Spleen (tissue), 11 donors: ENCODE measurements around the gene NEDD4L. TPM values are rescaled to one million over a fixed set of nuclear protein-coding genes. Genes with fewer than 3 reads are reported as not detected.

ENCODE experiments used
- DNase-seq: peaks from one replicate; pipeline ENCODE4 v3.0.0-alpha.2; 2020
- H3K27ac ChIP-seq, 8 donors: fragments of 200-600 bp; sonication (generic) in 7 of 8; 1 replicate in 4 of 8; 2 replicates in 4 of 8; pipeline versions ENCODE4 v1.5.0 to v1.8.0; 2016 to 2021; ENCODE audit warnings: inconsistent platforms in 4 of 8, mild to moderate bottlenecking in 4 of 8, moderate library complexity in 1 of 8
- H3K27me3 ChIP-seq, 7 donors: fragments of 200-600 bp; sonication (generic) in 6 of 7; replicated peaks in 1 of 7; 1 replicate in 4 of 7; 2 replicates in 3 of 7; pipeline versions ENCODE4 v1.5.0 to v1.8.0; 2016 to 2021; ENCODE audit warnings: inconsistent platforms in 3 of 7, mild to moderate bottlenecking in 1 of 7
- H3K36me3 ChIP-seq, 6 donors: fragments of 200-600 bp; sonication (generic) in 5 of 6; 1 replicate in 4 of 6; 2 replicates in 2 of 6; pipeline versions ENCODE4 v1.5.0 to v1.8.0; 2016 to 2021; ENCODE audit warnings: inconsistent platforms in 2 of 6
- H3K4me1 ChIP-seq, 6 donors: fragments of 200-600 bp; sonication (generic) in 5 of 6; 1 replicate in 3 of 6; 2 replicates in 3 of 6; pipeline versions ENCODE4 v1.5.0 to v1.8.0; 2016 to 2021; ENCODE audit warnings: inconsistent platforms in 3 of 6
- H3K4me3 ChIP-seq, 8 donors: fragments of 200-600 bp; sonication (generic) in 7 of 8; 1 replicate in 4 of 8; 2 replicates in 4 of 8; pipeline versions ENCODE4 v1.5.0 to v1.8.0; 2016 to 2021; ENCODE audit warnings: inconsistent platforms in 4 of 8, mild to moderate bottlenecking in 4 of 8, moderate library complexity in 2 of 8
- H3K9me3 ChIP-seq, 8 donors: fragments of 200-600 bp; sonication (generic) in 7 of 8; 1 replicate in 4 of 8; 2 replicates in 4 of 8; pipeline versions ENCODE4 v1.5.0 to v1.8.0; 2016 to 2021; ENCODE audit warnings: inconsistent platforms in 4 of 8
- POLR2A ChIP-seq, 3 donors: fragments of 450-650 bp; IDR thresholded peaks; one replicate each; pipeline ENCODE4 v1.5.1; 2017; ENCODE audit warnings: antibody characterized with exemption in 3 of 3, mild to moderate bottlenecking in 1 of 3
- POLR2AphosphoS5 ChIP-seq, 3 donors: sonication (generic); formaldehyde crosslinking; IDR thresholded peaks; one replicate each; pipeline ENCODE4 v1.5.1; 2017; ENCODE audit warnings: antibody characterized with exemption in 3 of 3
- WGBS, 5 donors: extraction: QIAGEN DNeasy Blood & Tissue Kit in 3 of 5; methylation state at CpG; one replicate each; pipeline versions ENCODE4 v1.1.5 to v1.1.7; 2013 to 2018; 5-methylcytosine and 5-hydroxymethylcytosine counted together
- intact Hi-C: fragments of 100-400 bp; cut with DNase I; formaldehyde crosslinking; loops from one replicate; pipeline ENCODE4 v1.15.0; 2023; ENCODE audit warnings: low total_unique reads
- polyA plus RNA-seq, 3 donors: library from polyadenylated mRNA; stranded (reverse); fragments of 200-250 nt; gene quantifications; one replicate each; pipeline ENCODE4 v1.2.1, GENCODE V29; 2013
- total RNA-seq, 7 donors: library from RNA; depleted of rRNA in 3 of 7; stranded (reverse); fragments of >200 nt in 3 of 7; fragmentation: NEBNext Ultra II Directional in 4 of 7; extraction: Animal tissue kit (Norgen Biotek cat#: 25700) in 4 of 7; gene quantifications; one replicate each; pipeline versions ENCODE4 v1.1.0 to v1.2.1, GENCODE V29; 2016 to 2021
- TF ChIP-seq, protein P1 (sequence below), 11 experiments: fragments of 200-600 bp in 7 of 11; fragments of 450-650 bp in 4 of 11; sonication (generic) in 4 of 11; IDR thresholded peaks in 8 of 11; conservative IDR thresholded peaks in 3 of 11; 1 replicate in 7 of 11; 2 replicates in 4 of 11; pipeline versions ENCODE4 v1.4.0 to v1.8.0; 2016 to 2021; ENCODE audit warnings: antibody characterized with exemption in 11 of 11, inconsistent platforms in 4 of 11, mild to moderate bottlenecking in 1 of 11
- donor health status: healthy with polysubstance abuse.
- donor health status: DM: no; HTN: no; CAD: no; lungs with moderate emphysema.
- donor health status: DM: no; HTN: no; CAD: no.
- donor health status: Bipolar disorder and iron deficiency.
- donor health status: healthy.
- donor health status: DM: no; HTN: no; CAD: no.
- donor health status: DM: yes; HTN: yes; CAD: no.

NEDD4L gene
- total and polyA plus RNA-seq, 10 donors, result 8.7 to 26.9 (median 18.3) TPM

DNA sequence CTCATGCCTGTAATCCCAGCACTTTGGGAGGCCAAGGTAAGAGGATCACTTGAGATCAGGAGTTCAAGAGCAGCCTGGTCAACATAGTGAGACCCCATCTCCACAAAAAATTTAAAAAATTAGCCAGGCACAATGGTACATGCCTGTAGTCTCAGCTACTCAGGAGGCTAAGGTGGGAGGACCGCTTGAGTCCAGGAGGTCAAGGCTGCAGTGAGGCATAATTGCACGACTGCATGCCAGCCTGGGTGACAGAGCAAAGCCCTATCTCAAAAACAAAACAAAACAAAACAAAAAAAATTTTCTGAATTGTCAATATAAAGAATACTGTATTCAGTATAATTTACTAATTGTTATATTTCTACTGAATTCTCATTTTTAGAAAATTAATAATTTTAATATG is 20.9 kb upstream of the NEDD4L start:
- TF ChIP-seq POLR2A (IDR thresholded peaks at IDR 0.05) (no peak), POLR2AphosphoS5 (IDR thresholded peaks at IDR 0.05) (no peak)
- TF ChIP-seq, protein P1, sequence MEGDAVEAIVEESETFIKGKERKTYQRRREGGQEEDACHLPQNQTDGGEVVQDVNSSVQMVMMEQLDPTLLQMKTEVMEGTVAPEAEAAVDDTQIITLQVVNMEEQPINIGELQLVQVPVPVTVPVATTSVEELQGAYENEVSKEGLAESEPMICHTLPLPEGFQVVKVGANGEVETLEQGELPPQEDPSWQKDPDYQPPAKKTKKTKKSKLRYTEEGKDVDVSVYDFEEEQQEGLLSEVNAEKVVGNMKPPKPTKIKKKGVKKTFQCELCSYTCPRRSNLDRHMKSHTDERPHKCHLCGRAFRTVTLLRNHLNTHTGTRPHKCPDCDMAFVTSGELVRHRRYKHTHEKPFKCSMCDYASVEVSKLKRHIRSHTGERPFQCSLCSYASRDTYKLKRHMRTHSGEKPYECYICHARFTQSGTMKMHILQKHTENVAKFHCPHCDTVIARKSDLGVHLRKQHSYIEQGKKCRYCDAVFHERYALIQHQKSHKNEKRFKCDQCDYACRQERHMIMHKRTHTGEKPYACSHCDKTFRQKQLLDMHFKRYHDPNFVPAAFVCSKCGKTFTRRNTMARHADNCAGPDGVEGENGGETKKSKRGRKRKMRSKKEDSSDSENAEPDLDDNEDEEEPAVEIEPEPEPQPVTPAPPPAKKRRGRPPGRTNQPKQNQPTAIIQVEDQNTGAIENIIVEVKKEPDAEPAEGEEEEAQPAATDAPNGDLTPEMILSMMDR (IDR thresholded peaks at IDR 0.05 in 8 of 11, conservative IDR thresholded peaks at IDR 0.05 in 3 of 11), result no peak
- intact Hi-C loops, result no loop called here
- 81 to 92% (median 90%) methylated on average over 2 of the region's 2 CpGs for WGBS, 5 donors

DNA sequence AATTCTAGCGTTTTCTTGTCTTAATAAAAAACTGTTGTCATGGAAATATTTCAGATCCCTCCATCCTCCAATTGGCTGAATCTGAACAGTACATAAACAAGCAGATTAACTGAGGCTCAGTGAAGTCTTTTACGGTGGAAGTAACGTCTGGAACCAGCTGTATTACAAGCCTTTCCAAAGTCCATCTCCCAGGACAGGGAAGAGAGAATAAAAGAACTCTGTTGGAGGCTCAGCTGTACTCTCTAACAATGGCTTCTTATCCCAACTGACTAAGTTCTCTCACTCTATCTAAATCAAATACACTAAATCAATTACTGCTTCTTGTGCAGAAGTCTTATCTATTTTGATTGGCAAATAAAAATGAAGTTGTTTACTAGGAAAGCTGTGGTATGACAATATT is 19.9 kb upstream of the NEDD4L start:
- Histone ChIP-seq H3K4me1 (no peaks in the 10 kb centered on the region), H3K4me3 (no peak overlapping the region), H3K27ac (no peak overlapping the region), H3K27me3 (peaks cover 0 to 3% (median 0%) of the 10 kb centered on the region in 7 donors), H3K36me3 (no peaks in the 10 kb centered on the region), H3K9me3 (no peaks in the 10 kb centered on the region)
- intact Hi-C loops, result no loop called here
- TF ChIP-seq, protein P1 (IDR thresholded peaks at IDR 0.05 in 8 of 11, conservative IDR thresholded peaks at IDR 0.05 in 3 of 11), result no peak
- TF ChIP-seq POLR2AphosphoS5 (IDR thresholded peaks at IDR 0.05) (no peak), POLR2A (IDR thresholded peaks at IDR 0.05) (no peak)
- DNase-seq, result no peak
- 68 to 86% (median 82%) methylated on average over 3 of the region's 3 CpGs for WGBS, 5 donors

More for the DNA sequence above, 20.9 kb upstream of the NEDD4L start:
- Histone ChIP-seq H3K27me3 (no peaks in the 10 kb centered on the region), H3K9me3 (no peaks in the 10 kb centered on the region), H3K36me3 (no peaks in the 10 kb centered on the region), H3K27ac (no peak overlapping the region), H3K4me1 (no peaks in the 10 kb centered on the region), H3K4me3 (no peak overlapping the region)
- DNase-seq, result no peak

GRCh38 chr18:58025205-58025604 is 18.8 kb upstream of the NEDD4L start:
- no peaks in the 10 kb centered on the region for H3K4me1 ChIP-seq
- 90 to 95% (median 92%) methylated on average over 7 of the region's 7 CpGs for WGBS, 5 donors
- H3K9me3 ChIP-seq, result no peaks in the 10 kb centered on the region
- no peak for DNase-seq
- no peak overlapping the region for H3K4me3 ChIP-seq
- intact Hi-C loops, result no loop called here
- H3K27ac ChIP-seq, result no peak overlapping the region
- H3K27me3 ChIP-seq, result peaks cover 0 to 3% (median 0%) of the 10 kb centered on the region in 7 donors
- TF ChIP-seq, protein P1 (IDR thresholded peaks at IDR 0.05 in 8 of 11, conservative IDR thresholded peaks at IDR 0.05 in 3 of 11), result no peak
- TF ChIP-seq POLR2A (IDR thresholded peaks at IDR 0.05) (no peak), POLR2AphosphoS5 (IDR thresholded peaks at IDR 0.05) (no peak)
- H3K36me3 ChIP-seq, result no peaks in the 10 kb centered on the region

DNA sequence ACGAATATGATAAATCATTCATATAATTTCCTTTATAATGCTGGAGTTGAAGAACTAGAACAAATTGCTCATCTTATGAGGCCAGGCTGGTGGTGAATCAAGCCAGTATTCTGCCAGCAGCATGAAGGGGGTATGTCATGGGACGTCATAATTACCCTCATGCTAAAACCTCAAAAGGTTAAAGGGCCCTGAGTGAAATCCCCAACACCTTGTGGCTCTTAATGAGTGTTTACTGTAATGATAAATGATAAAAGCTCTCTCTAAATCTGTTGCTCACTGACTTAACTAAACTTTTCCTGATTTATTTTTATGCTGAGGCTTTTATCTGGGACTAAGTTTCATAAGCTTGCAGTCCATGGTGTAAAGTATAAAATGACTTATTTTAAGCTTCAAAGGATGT is 18.3 kb upstream of the NEDD4L start:
- Histone ChIP-seq H3K27ac (no peak overlapping the region), H3K36me3 (no peaks in the 10 kb centered on the region), H3K27me3 (peaks cover 0 to 3% (median 0%) of the 10 kb centered on the region in 7 donors), H3K4me1 (no peaks in the 10 kb centered on the region), H3K4me3 (no peak overlapping the region), H3K9me3 (no peaks in the 10 kb centered on the region)
- 66 to 84% (median 80%) methylated on average over 2 of the region's 2 CpGs for WGBS, 5 donors
- intact Hi-C loops, result no loop called here
- DNase-seq, result no peak
- TF ChIP-seq, protein P1 (IDR thresholded peaks at IDR 0.05 in 8 of 11, conservative IDR thresholded peaks at IDR 0.05 in 3 of 11), result no peak
- no peak for TF ChIP-seq POLR2AphosphoS5 (IDR thresholded peaks at IDR 0.05)
- TF ChIP-seq POLR2A (IDR thresholded peaks at IDR 0.05), result no peak
